GM21723 (cell line): ENCODE measurements around the gene TTC21A.
A peak's percentile ranks its signal among the peaks of the same experiment; 100 is the strongest.

Experiments used
- ATAC-seq: cut with Tn5 transposase; IDR thresholded peaks from one replicate; pipeline ENCODE4 v1.9.1; 2021; ENCODE audit warnings: mild to moderate bottlenecking, moderate library complexity; ENCODE audit not compliant: unreplicated experiment

The TTC21A gene

DNA sequence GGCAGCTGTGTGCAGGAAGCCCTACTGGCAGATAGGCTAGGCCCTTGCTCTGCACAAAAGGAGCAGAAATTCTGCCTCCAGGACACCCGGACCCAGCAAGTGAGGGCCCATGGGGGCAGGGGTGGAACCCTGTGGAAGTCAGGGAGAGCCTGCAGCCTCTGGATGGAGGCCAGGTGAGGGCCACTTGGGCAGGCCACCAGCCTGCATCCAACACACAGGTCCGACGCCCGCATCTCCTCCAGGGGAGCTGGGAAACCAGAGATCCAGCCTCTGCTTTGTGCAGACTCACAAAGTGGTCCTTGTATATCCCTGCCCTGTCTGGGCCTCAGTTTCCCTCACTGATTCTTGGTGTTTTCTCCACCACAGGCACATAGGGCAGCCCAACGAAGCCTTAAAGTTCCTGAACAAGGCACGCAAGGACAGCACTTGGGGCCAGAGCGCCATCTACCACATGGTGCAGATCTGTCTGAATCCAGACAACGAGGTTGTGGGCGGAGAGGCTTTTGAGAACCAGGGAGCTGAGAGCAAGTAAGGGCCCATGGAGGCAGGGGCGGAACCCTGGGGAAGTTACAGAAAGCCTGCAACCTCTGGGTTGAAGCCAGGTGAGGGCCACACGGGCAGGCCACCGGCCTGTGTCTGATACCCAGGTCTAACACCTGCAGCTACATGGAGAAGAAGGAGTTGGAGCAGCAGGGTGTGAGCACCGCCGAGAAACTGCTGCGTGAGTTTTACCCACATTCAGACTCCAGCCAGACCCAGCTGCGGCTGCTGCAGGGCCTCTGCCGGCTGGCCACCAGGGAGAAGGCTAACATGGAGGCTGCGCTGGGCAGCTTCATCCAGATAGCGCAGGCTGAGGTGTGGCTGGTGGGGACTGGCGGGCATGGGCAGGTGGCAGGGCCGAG, 29.3 kb downstream of the TTC21A start:
- ATAC-seq = no peak

DNA sequence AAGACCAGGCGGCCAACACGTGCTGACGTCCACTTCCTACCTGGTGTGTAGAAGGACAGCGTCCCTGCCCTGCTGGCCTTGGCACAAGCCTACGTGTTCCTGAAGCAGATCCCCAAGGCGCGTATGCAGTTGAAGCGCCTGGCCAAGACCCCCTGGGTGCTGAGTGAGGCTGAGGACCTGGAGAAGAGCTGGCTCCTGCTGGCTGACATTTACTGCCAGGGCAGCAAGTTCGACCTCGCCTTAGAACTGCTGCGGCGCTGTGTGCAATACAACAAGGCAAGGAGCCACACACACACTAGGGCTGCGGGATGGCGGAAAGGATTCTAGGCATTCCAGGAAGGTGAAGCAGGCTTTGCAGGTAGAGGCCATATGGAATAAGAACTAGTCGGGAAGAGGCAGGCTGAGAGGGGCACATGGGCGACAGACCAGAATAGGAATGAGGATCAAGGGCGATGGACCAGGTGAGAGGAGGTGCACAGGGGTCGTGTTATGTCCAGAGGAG, 30.0 kb downstream of the TTC21A start:
- no peak for ATAC-seq

DNA sequence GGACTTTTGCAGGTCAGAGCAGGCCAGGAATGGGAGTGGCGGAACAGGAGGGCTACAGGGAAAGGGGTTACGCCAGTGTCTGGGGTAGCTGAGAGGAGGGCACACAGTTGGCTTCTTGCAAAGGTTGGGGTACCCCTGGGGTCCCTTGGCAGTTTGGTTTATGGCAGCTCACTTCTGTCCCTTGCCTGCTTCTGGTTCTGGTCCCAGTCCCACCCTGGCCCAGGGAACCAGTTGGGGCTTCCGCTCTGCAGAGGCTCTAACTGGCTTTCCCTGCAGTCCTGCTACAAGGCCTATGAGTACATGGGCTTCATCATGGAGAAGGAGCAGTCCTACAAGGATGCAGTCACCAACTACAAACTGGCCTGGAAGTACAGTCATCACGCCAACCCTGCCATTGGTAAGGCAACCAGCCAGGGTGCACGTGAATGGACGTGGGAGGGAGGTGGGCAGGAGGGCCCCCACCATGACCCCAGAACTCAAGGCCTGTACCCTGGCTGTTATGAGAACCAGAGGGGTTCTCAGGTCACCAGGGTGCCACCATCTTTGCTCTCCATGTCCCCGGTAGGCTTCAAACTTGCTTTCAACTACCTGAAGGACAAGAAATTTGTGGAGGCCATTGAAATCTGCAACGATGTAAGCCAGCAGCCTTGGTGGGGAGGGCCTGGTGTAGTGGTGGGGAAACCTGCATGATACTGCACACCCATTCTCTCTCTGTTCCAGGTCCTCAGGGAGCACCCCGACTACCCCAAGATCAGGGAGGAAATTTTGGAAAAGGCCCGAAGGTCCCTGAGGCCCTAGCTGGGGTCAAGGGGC, 30.7 kb downstream of the TTC21A start:
- no peak for ATAC-seq

DNA sequence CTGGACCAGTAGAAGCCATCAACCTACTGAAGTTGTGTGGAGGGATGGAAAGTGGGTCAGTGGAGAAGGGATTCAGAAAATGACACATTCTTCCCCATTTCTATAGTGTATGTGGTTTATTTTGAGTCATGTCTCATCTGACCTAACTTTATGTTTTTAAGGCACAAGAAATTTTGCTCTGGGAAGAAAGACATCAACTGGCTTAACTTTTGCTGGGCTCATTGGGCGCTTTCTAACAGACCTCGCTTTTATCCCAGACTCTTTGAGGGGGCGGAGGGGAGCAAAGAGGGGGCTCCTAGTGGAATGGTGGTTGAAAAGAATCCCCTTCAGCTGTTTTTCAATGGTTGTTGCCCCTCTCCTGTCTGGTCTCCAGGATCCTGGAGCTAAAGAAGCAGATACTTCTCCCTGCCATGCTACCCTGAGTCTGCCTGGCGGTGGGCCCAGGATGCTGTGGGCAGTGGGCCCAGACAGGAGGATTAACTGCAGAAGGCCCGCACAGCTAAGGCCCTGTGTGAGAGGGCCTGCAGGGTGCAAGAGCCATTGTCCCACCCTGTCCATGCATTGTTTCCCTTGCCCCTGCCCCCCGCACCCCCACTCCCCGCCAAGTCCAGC, 31.4 kb downstream of the TTC21A start:
- no peak for ATAC-seq

DNA sequence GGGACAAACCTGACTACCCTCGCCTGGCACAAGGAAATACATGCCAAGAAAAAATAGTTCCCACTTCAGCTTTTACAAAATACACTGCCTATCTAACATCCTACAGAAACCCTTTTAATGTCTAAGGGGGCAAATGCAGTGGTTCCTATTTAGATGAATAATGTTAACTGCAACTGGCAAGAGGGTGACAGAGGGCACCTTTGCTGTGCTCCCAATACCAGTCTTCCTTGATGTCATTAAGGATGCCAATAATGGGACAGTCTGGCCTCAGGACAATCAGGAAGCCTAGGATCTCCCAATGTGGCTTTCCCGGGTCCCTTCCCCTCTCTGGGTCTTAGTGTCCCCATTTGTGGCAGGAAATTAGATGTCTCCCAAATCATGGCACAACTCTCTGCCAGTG, 32.0 kb downstream of the TTC21A start:
- no peak for ATAC-seq

DNA sequence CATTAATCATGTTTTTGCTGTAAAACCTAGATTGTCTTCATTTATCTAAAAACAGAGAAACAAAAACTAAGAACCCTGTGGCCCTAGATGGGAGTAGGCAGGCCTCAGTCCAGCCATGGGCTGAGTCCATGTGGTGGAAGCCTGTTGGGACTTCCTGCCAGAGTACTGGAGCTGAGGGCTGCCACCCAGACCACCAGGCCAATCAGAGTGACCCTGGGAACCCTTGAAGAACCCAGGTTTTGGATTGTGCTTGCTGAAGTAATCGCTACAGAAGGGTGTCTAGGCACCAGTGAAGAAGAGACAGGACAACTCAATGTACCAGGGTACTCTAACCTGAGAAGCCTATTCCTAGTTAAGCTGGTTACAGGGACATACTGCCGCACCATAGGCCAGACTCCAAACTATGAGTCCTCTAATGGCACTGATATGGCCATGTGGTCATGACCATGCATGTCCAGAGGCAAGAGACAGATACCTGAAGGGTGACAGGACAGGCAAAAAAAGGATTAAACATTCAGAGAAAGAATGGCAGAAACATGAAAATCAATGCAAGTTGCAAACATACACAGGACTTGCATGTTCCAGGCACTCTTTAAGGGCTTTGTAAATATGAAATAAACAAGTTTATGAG, 33.0 kb downstream of the TTC21A start:
- no peak for ATAC-seq

DNA sequence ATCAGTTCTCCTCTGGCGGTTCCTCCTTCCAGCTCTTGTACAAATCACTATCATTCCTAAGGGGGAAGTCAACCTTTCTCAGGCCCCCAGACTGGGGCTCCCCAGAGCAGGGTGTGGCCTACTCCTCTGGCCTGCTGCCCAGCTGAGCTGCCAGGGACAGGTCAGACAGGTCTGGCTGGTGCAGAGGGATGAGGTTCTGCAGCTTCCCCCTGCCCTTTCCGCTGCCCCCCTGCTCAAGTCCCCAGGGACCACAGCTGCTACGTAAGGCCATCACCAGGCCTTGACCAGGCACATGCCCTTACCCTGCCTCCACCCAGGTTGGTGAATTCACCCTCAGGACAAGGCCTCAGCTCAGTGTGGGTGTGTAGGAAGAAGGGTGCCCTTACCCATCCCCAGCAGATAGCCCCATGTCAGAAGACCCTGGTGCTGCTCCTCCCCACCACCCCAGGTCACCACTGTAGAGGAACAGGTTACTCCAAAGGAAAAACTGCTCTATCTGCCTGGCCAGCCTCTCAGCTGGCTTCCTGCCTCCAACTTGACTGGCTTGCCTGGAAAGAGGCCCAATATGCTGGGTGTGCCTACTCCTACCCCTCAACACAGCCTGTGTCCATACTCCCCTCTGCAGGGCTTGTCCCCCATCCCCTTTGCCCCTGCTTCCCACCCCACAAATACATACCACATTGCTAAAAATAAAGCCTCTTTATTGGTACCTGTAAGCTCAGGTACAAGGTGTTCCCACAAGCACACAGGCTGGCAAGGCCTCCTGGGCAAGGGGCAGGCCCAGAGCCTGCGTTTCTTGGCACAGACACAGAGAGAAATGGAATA, 33.9 kb downstream of the TTC21A start:
- no peak for ATAC-seq

DNA sequence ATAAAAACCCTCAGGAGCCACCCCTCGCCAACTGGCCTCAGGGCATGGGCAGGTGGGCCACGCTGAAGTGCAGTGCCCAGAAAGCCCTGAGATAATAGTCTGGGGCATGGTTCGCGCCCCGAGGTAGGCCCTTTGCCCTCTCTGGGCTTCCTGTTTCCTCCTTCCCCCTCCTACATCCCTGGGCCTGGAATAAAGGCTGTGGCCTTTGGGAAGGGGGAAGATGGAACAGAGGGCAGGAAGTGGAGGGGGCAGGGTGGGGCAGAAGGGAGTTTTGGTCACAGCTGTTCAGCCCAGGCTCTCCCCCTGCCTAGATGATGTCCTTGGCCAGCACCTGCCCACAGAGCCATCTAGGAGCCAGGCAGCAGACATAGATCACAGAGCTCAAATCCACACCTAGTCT, 34.6 kb downstream of the TTC21A start:
- no peak for ATAC-seq

DNA sequence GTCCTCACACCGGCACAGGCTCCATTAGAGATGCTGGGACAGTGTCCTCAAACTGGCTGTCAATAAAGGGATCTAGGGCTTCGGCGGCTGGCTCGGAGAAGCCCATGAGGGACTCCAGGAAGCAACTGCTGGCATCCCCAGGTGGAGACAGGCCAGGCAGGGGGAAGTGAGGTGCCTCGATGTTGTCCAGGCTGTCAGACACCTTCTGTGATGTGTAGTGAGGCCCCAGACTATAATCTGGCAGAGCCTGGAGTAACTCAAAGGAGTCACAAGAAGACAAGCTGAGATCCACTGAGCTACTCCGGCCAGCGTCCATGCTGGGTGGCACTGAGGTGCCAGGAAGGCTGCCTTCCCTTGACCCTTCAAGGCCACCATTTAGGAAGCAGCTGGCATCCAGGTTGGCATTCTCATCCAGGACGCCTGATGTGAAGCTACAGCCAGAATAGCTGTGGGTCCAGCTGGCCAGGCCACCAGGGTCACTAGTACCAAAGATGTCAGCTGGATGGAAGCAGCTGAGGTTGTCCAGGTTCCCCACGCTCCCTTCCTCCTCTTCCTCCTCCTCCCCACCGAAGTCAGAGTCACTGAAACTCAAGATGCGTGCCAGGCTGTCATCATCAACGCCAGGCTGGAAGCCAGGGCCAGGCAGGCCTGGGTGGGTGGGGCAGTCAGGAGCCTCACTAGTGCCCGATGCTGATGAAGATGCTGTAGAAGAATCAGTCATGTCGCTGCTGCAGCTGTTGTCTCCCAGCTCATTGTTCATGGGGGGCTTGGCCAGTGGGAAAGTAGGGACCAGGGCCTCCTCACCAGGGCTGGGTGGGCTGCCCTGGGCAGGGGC, 35.8 kb downstream of the TTC21A start:
- no peak for ATAC-seq

DNA sequence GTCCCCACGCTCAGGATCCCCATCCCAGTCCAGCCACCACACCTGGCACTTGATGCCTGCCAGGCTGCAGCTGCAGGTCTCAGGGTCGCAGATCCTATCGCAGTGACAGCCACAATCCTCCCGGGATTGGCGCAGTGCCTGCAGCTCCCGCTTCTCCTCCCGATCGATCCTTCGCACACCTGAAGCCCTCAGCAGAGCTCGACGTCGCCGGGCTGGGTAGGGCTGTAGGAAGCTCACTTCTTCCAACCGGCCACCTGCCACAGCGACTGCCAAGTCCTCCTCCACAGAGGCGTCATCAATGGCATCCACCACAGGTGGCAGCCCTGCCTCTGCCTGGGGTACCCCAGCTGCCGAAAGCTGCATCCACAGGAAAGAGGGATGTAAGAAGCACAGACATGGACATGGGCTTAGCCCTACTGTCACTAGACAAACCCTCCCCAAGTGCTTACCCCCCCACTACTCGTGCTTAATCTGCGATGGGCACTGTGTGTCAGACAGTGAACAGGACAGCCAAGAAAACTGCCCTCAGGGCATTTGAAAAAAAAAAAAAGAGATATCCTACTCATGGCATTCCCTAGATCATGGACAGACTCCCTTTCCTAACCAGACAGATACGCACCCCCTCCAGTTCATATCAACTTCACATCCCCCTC, 36.7 kb downstream of the TTC21A start:
- ATAC-seq = no peak

DNA sequence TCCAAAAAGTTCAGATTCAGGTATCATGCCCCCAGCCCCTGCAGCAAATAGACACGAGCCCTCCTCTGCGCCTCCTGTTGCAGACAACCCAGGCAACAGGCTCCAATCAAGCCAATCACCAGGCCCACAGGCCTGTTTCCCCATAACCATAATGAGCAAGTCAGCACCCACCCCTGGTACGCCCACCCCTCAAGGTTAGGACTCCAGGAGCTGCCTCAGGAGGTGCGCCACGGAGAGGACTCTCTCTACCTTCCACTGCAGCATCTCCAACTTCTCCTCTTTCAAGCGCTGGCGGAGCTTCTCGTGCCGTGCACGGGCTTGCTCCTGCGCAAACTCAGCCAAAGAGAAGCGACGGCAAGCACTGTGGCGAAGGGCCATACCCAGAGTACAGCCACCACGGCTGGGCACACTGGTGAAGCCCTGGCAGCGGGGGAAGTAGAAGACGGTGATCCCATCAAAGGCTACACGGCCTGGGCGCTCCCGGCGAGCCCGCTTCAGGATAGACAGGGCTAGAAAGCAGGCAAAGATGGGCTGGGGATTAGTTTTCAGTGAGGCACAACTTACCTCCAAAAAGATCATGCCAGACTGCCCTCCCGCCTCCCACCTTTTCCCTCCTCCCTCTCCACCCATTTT, 37.4 kb downstream of the TTC21A start:
- ATAC-seq = no peak

DNA sequence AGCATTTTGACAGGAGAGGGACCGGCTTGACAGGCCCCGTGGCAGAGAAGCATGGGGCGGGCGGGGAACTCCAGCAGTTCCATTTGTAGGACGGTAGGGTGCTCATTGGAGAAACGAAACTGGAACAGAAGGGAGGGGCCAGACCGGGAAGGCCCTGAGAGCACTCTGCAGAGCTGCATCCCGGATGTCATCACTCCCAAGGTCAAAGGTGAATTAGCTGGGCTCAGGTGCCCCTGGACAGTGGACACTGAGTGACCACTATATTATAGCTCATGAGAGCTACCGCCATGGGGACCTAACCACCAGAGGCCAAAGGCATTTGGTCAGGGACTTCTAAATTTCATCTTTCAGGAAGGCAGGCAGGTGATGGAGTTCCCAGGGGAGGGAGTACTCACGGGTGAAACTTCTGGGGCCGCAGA, 38.6 kb downstream of the TTC21A start:
- ATAC-seq = no peak

DNA sequence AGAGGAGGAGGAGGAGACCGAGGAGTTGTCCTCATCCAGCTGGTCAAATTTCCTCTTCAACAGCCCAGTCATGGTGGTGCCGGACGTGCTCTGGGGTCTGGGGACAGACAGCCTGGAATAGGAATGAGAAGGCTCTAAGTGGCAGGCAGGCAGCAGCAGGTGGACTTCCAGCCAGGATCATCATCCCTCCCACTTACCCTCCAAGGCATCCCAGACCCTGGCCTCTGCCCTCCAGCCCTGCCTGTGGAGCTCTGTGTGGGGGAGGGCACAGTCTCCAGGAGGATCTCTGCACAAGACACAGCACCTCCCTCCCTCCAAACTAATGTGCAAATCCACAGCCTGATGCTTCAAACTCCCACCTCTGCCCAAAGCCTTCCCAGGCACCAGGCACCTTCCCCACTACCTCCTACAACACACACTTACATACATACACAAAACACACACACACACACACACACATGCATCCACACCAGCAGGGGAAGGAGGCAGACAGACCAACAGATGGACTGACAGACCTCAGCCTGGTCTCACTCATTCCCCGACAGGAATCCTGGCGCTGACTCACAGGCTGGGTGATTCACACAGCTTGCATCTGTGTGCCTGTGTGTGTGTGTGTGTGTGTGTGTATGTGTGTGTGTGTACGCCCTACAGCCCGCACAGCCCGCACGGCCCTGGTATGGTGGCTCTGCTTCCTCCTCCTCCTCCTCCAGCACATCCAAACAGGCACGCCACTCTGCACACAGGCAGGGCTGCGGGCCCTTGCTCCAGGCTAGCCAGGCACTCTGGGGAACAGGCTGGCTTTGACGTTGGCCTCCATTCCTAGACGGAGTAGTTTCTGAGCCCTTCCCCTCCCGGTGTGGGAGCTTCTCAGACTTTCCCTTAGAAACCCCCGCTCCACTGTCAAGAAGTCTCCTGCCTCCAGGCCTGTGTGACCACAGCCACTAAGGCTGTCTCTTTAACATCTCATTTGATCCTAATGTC, 39.4 kb downstream of the TTC21A start:
- peak; percentile 3 for ATAC-seq

DNA sequence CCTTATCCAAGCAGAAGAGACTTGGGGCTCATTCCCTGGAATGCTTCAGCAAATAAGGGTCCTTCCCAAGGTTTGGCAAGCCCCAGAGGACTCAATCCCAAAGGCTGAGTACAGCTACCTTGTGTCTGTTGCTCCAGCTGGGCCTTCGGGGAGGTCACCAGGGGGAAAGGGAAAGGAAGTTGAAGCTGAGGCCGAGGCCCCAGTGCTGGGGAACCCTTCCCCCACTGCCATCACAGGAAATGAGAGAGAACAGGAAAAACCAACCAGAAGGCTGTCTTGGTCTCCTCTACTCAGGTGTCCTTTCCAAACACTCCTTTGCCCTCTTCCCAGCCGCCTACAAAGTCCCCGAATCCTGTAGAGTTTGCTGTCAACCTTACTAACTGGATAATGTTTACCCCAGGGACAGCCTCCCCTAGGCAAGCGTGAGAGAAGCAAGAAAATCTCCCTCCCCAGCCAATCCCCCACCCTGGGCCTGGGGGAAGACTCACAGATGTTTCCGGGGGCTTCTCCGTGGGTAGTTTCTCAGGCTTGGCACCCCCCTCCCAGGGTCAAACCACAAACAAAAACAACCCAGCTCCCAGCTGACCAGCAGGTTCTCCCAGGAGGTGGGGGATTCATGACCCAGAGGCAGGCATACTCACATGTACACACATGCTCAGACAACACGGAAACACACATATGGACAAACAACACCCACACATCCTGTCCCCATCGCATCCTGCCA, 40.4 kb downstream of the TTC21A start:
- ATAC-seq = peak; percentile 33

DNA sequence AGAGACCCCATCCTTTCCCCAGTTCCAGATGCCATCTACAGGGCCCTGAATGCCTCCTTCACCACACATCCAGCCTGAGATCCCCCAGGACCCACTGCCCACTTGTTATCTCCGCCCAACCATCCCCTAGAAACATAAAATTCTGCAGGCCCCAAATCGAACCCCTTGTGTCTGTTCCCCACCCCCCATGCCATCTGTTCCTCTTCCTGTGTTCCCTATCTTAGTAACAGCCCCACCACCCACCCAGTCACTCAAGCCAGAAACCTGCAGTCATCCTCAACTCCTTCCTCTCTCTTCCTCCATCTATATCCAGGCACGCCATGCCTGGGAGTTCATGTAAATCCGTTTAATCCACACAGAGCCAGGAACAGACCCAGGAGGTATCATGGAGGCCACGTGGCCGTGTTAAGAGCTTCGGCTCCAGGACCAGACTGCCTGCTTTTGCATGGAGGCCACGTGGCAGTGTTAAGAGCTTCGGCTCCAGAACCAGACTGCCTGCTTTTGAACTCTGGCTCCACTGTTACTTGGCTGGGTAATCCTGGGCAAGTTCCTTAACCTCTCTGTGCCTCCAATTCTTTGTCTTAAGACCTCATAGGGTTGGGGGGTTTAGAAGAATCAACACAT, 41.1 kb downstream of the TTC21A start:
- no peak for ATAC-seq

DNA sequence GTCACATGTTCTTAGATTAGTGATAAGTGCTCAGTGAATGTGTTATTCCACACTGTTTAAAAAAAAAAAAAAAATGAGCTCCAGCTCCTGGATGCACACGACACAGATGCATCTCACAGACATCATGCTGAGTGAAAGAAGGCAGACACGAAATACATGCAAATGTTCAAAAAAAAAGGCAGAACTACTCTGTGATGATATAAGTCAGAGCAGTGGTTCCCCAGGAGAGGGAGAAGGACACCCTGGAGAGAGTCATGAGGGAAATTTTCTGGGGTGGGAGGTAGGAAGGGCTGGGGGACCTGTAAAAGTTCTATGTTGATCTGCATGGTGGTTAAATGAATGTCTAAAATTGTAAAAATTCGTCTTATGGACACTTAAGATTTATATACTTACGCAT, 41.6 kb downstream of the TTC21A start:
- ATAC-seq = no peak
